Esophagus muscularis mucosa (tissue), 4 donors: ENCODE results near the gene CLDN5. TPM values are rescaled to one million over a fixed set of nuclear protein-coding genes. Genes with fewer than 3 reads are reported as not detected.

ENCODE experiments used
- DNase-seq: peaks from one replicate; pipeline ENCODE4 v3.0.0-alpha.2; 2017; ENCODE audit errors: extremely low spot score
- H3K27ac ChIP-seq, 4 donors: fragments of 200-600 bp; sonication (generic); replicated peaks in 1 of 4; 1 replicate in 3 of 4; 2 replicates in 1 of 4; pipeline ENCODE4 v1.5.1; 2016 to 2019; ENCODE audit warnings: mild to moderate bottlenecking in 1 of 4
- H3K27me3 ChIP-seq, 4 donors: fragments of 200-600 bp; sonication (generic); one replicate each; pipeline versions ENCODE4 v1.5.1 to v1.6.0; 2016 to 2019
- H3K36me3 ChIP-seq, 4 donors: fragments of 200-600 bp; sonication (generic); one replicate each; pipeline ENCODE4 v1.5.1; 2016 to 2019
- H3K4me1 ChIP-seq, 4 donors: fragments of 200-600 bp; sonication (generic); one replicate each; pipeline ENCODE4 v1.5.1; 2016 to 2019
- H3K4me3 ChIP-seq, 4 donors: fragments of 200-600 bp; sonication (generic); 1 replicate in 2 of 4; 2 replicates in 2 of 4; pipeline ENCODE4 v1.5.1; 2016 to 2019; ENCODE audit warnings: mild to moderate bottlenecking in 4 of 4, moderate library complexity in 1 of 4
- H3K9me3 ChIP-seq, 4 donors: fragments of 200-600 bp; sonication (generic); 1 replicate in 3 of 4; 2 replicates in 1 of 4; pipeline ENCODE4 v1.5.1; 2016 to 2019
- CTCF ChIP-seq, 3 experiments: fragments of 200-600 bp in 2 of 3; fragments of 450-650 bp in 1 of 3; sonication (generic) in 2 of 3; IDR thresholded peaks; one replicate each; pipeline ENCODE4 v1.5.1; 2017 to 2019; ENCODE audit warnings: antibody characterized with exemption in 3 of 3, mild to moderate bottlenecking in 2 of 3, moderate library complexity in 1 of 3
- EP300 ChIP-seq: sonication (generic); formaldehyde crosslinking; IDR thresholded peaks from one replicate; pipeline ENCODE4 v1.6.1; 2017; ENCODE audit warnings: antibody characterized with exemption
- POLR2A ChIP-seq: fragments of 450-650 bp; IDR thresholded peaks from one replicate; pipeline ENCODE4 v1.6.1; 2017; ENCODE audit warnings: antibody characterized with exemption, moderate library complexity, mild to moderate bottlenecking, low read depth
- POLR2AphosphoS5 ChIP-seq, 2 donors: sonication (generic); formaldehyde crosslinking; IDR thresholded peaks; one replicate each; pipeline ENCODE4 v1.6.1; 2017; ENCODE audit warnings: antibody characterized with exemption in 2 of 2
- WGBS: methylation state at CpG from one replicate; pipeline ENCODE4 v1.1.5; 2018; 5-methylcytosine and 5-hydroxymethylcytosine counted together
- intact Hi-C: fragments of 100-400 bp; cut with DNase I; formaldehyde crosslinking; loops from one replicate; pipeline ENCODE4 v1.15.1; 2023
- total RNA-seq, 4 donors: library from RNA; depleted of rRNA; stranded (reverse); fragments of >200 nt; gene quantifications; one replicate each; pipeline versions ENCODE4 v1.1.0 to v1.2.1, GENCODE V29; 2016

Gene CLDN5
- total RNA-seq, 4 donors from 2014 or later = 39.9 to 209 (median 147) TPM

GRCh38 chr22:19547620-19548019 lies 23.4 kb upstream of the CLDN5 start:
- no peak for TF ChIP-seq POLR2A
- no peak for TF ChIP-seq CTCF (IDR thresholded peaks at IDR 0.05)
- no peak for TF ChIP-seq POLR2AphosphoS5 (IDR thresholded peaks at IDR 0.05)
- TF ChIP-seq EP300 = no peak
- intact Hi-C loops = no loop called here
- Histone ChIP-seq H3K4me3 (no peak overlapping the region), H3K36me3 (no peaks in the 10 kb centered on the region), H3K9me3 (no peaks in the 10 kb centered on the region), H3K27me3 (peaks cover 0 to 22% (median 0%) of the 10 kb centered on the region in 4 donors), H3K4me1 (no peaks in the 10 kb centered on the region), H3K27ac (no peak overlapping the region)
- no peak for DNase-seq
- whole genome bisulfite sequencing = 89% methylated on average over 8 of the region's 8 CpGs

- WGBS = 63% methylated on average over 5 of the region's 6 CpGs
- TF ChIP-seq CTCF (IDR thresholded peaks at IDR 0.05) = no peak
- TF ChIP-seq POLR2A = no peak
- no peak for TF ChIP-seq EP300
- TF ChIP-seq POLR2AphosphoS5 (IDR thresholded peaks at IDR 0.05) = no peak
- H3K27me3 ChIP-seq = peaks cover 0 to 19% (median 0%) of the 10 kb centered on the region in 4 donors
- H3K4me3 ChIP-seq = no peak overlapping the region
- no peak for DNase-seq
- H3K9me3 ChIP-seq = no peaks in the 10 kb centered on the region
- H3K36me3 ChIP-seq = no peaks in the 10 kb centered on the region
- intact Hi-C loops = no loop called here
- H3K27ac ChIP-seq = no peak overlapping the region
- no peaks in the 10 kb centered on the region for H3K4me1 ChIP-seq
Observed at GRCh38 chr22:19546680-19547079, 22.5 kb upstream of the CLDN5 start.

GRCh38 chr22:19545935-19546207 lies 21.7 kb upstream of the CLDN5 start:
- no peak for DNase-seq
- no peak for TF ChIP-seq CTCF (IDR thresholded peaks at IDR 0.05)
- TF ChIP-seq POLR2A = no peak
- no peak for TF ChIP-seq EP300
- no peak for TF ChIP-seq POLR2AphosphoS5 (IDR thresholded peaks at IDR 0.05)
- Histone ChIP-seq H3K4me1 (no peaks in the 10 kb centered on the region), H3K27ac (no peak overlapping the region), H3K9me3 (no peaks in the 10 kb centered on the region), H3K27me3 (peaks cover 0 to 19% (median 0%) of the 10 kb centered on the region in 4 donors), H3K4me3 (no peak overlapping the region), H3K36me3 (no peaks in the 10 kb centered on the region)
- WGBS = 88% methylated on average over 5 of the region's 5 CpGs
- intact Hi-C loops = no loop called here

- 64% methylated on average over 15 of the region's 16 CpGs for WGBS
- Histone ChIP-seq H3K27me3 (peaks cover 0 to 20% (median 0%) of the 10 kb centered on the region in 4 donors), H3K27ac (no peak overlapping the region), H3K36me3 (no peaks in the 10 kb centered on the region), H3K9me3 (no peaks in the 10 kb centered on the region), H3K4me1 (no peaks in the 10 kb centered on the region), H3K4me3 (no peak overlapping the region)
- no peak for DNase-seq
- TF ChIP-seq POLR2A (no peak), EP300 (no peak)
- intact Hi-C loops = no loop called here
Observed at GRCh38 chr22:19543970-19544708, 19.9 kb upstream of the CLDN5 start.

- TF ChIP-seq CTCF (IDR thresholded peaks at IDR 0.05) = no peak
- TF ChIP-seq EP300 = no peak
- no peak for TF ChIP-seq POLR2AphosphoS5 (IDR thresholded peaks at IDR 0.05)
- TF ChIP-seq POLR2A = no peak
- H3K4me1 ChIP-seq = no peaks in the 10 kb centered on the region
Observed at GRCh38 chr22:19540394-19540793, 16.2 kb upstream of the CLDN5 start.

More at GRCh38 chr22:19540394-19540793, 16.2 kb upstream of the CLDN5 start:
- Histone ChIP-seq H3K9me3 (no peaks in the 10 kb centered on the region), H3K4me3 (no peak overlapping the region), H3K27ac (no peak overlapping the region), H3K36me3 (no peaks in the 10 kb centered on the region), H3K27me3 (peaks cover 0 to 42% (median 0%) of the 10 kb centered on the region in 4 donors)
- intact Hi-C loops = no loop called here
- no peak for DNase-seq
